Activated naive CD4-positive, alpha-beta T cell treated with anti-CD3 and anti-CD28 coated beads, Interleukin-2, amount 10 ng/mL, durations not matched to agents 7 days and 5 days (primary cell): Measurements from ENCODE around the gene PLPP2.
A peak's percentile ranks its signal among the peaks of the same experiment; 100 is the strongest.

Source experiments
- CTCF ChIA-PET: fragments of 350-600 bp; sonication (Branson Sonifier 250); formaldehyde crosslinking; loops from one replicate; lab custom pipeline; 2021; ENCODE audit warnings: antibody characterized with exemption; lab: Charles Lee
- DNase-seq: peaks from one replicate; pipeline ENCODE4 v3.0.0-alpha.2; 2020
- H3K27ac Mint-ChIP-seq: one replicate; pipeline ENCODE4 v1.8.0; 2021; ENCODE audit warnings: mild to moderate bottlenecking, moderate library complexity, mixed read lengths
- H3K27me3 Mint-ChIP-seq: one replicate; pipeline ENCODE4 v1.8.0; 2021; ENCODE audit warnings: mild to moderate bottlenecking, mixed read lengths
- H3K36me3 Mint-ChIP-seq: one replicate; pipeline ENCODE4 v1.8.0; 2021; ENCODE audit warnings: mixed read lengths
- H3K4me1 Mint-ChIP-seq: one replicate; pipeline ENCODE4 v1.8.0; 2021; ENCODE audit warnings: mixed read lengths
- H3K4me3 Mint-ChIP-seq: one replicate; pipeline ENCODE4 v1.8.0; 2021; ENCODE audit warnings: mild to moderate bottlenecking, moderate library complexity, mixed read lengths
- H3K9me3 Mint-ChIP-seq: one replicate; pipeline ENCODE4 v1.8.0; 2021; ENCODE audit warnings: mixed read lengths

Gene PLPP2

GRCh38 chr19:308471-309205 is 17.4 kb upstream of the PLPP2 start:
- no peak overlapping the region for H3K4me3 Mint-ChIP-seq
- no peaks in the 10 kb centered on the region for H3K4me1 Mint-ChIP-seq
- H3K27me3 Mint-ChIP-seq = no peaks in the 10 kb centered on the region
- H3K36me3 Mint-ChIP-seq = peaks cover 22% of the 10 kb centered on the region
- no peak overlapping the region for H3K27ac Mint-ChIP-seq
- CTCF ChIA-PET = no interaction called here
- no peaks in the 10 kb centered on the region for H3K9me3 Mint-ChIP-seq
- DNase-seq = no peak

GRCh38 chr19:307793-308420 is 16.7 kb upstream of the PLPP2 start:
- CTCF ChIA-PET = no interaction called here
- H3K27me3 Mint-ChIP-seq = no peaks in the 10 kb centered on the region
- peaks cover 22% of the 10 kb centered on the region for H3K36me3 Mint-ChIP-seq
- no peaks in the 10 kb centered on the region for H3K4me1 Mint-ChIP-seq
- H3K4me3 Mint-ChIP-seq = no peak overlapping the region
- H3K27ac Mint-ChIP-seq = no peak overlapping the region
- H3K9me3 Mint-ChIP-seq = no peaks in the 10 kb centered on the region
- DNase-seq = no peak

GRCh38 chr19:307111-307531 is 15.9 kb upstream of the PLPP2 start:
- Mint-ChIP-seq H3K27ac (no peak overlapping the region), H3K4me3 (no peak overlapping the region), H3K27me3 (no peaks in the 10 kb centered on the region), H3K9me3 (no peaks in the 10 kb centered on the region), H3K4me1 (no peaks in the 10 kb centered on the region), H3K36me3 (peaks cover 22% of the 10 kb centered on the region)
- DNase-seq = no peak
- CTCF ChIA-PET = no interaction called here

- Mint-ChIP-seq H3K4me1 (no peaks in the 10 kb centered on the region), H3K4me3 (no peak overlapping the region), H3K9me3 (no peaks in the 10 kb centered on the region), H3K27ac (no peak overlapping the region), H3K27me3 (no peaks in the 10 kb centered on the region), H3K36me3 (peaks cover 21% of the 10 kb centered on the region)
- DNase-seq = no peak
- CTCF ChIA-PET = no interaction called here
These were observed 15.1 kb upstream of the PLPP2 start for GRCh38 chr19:306151-306900.

GRCh38 chr19:305240-306150 is 14.3 kb upstream of the PLPP2 start:
- CTCF ChIA-PET = no interaction called here
- Mint-ChIP-seq H3K4me1 (no peaks in the 10 kb centered on the region), H3K27ac (no peak overlapping the region), H3K27me3 (no peaks in the 10 kb centered on the region), H3K9me3 (no peaks in the 10 kb centered on the region), H3K4me3 (no peak overlapping the region), H3K36me3 (peaks cover 17% of the 10 kb centered on the region)
- DNase-seq = no peak

GRCh38 chr19:296476-297225 is 5.4 kb upstream of the PLPP2 start:
- Mint-ChIP-seq H3K27me3 (peaks cover 51% of the 10 kb centered on the region), H3K27ac (no peak overlapping the region), H3K4me1 (no peaks in the 10 kb centered on the region), H3K36me3 (no peaks in the 10 kb centered on the region), H3K4me3 (no peak overlapping the region), H3K9me3 (no peaks in the 10 kb centered on the region)
- CTCF ChIA-PET = interaction anchor here (1.3 to 1.8 kb wide), 3 partner anchors 17 to 214 kb away, joined by 4 to 5 read pairs (median 4); partner anchors contain the start of gene TPGS1
- DNase-seq = no peak

GRCh38 chr19:295687-296370 is 4.6 kb upstream of the PLPP2 start:
- Mint-ChIP-seq H3K4me3 (no peak overlapping the region), H3K27me3 (peaks cover 52% of the 10 kb centered on the region), H3K9me3 (no peaks in the 10 kb centered on the region), H3K27ac (no peak overlapping the region), H3K4me1 (no peaks in the 10 kb centered on the region), H3K36me3 (no peaks in the 10 kb centered on the region)
- no peak for DNase-seq
- CTCF ChIA-PET = interaction anchor here (1.3 to 1.8 kb wide), 3 partner anchors 18 to 215 kb away, joined by 4 to 5 read pairs (median 4); partner anchors contain the start of gene TPGS1

GRCh38 chr19:294946-295686 is 3.9 kb upstream of the PLPP2 start:
- CTCF ChIA-PET = interaction anchor here (1.3 to 2.0 kb wide), 5 partner anchors 19 to 216 kb away, joined by 3 to 6 read pairs (median 4); partner anchors contain the start of gene TPGS1
- peak; percentile 60 for DNase-seq
- Mint-ChIP-seq H3K27me3 (peaks cover 58% of the 10 kb centered on the region), H3K36me3 (no peaks in the 10 kb centered on the region), H3K4me1 (peaks cover 3% of the 10 kb centered on the region), H3K4me3 (no peak overlapping the region), H3K27ac (no peak overlapping the region), H3K9me3 (no peaks in the 10 kb centered on the region)

- CTCF ChIA-PET = interaction anchor here (1.4 to 2.0 kb wide), 4 partner anchors 19 to 216 kb away, joined by 3 to 6 read pairs (median 4); partner anchors contain the start of gene TPGS1
These were observed 3.2 kb upstream of the PLPP2 start for GRCh38 chr19:294341-294945.

GRCh38 chr19:293436-294110 is 2.4 kb upstream of the PLPP2 start:
- CTCF ChIA-PET = interaction anchor here (2.0 kb wide), 1 partner anchor 217 kb away, joined by 6 read pairs; no protein-coding TSS in a partner anchor
- no peak overlapping the region for H3K4me3 Mint-ChIP-seq
- H3K27ac Mint-ChIP-seq = no peak overlapping the region
- no peaks in the 10 kb centered on the region for H3K9me3 Mint-ChIP-seq
- H3K4me1 Mint-ChIP-seq = peaks cover 5% of the 10 kb centered on the region
- no peaks in the 10 kb centered on the region for H3K36me3 Mint-ChIP-seq
- H3K27me3 Mint-ChIP-seq = peaks cover 74% of the 10 kb centered on the region
- no peak for DNase-seq

More at GRCh38 chr19:294341-294945, 3.2 kb upstream of the PLPP2 start:
- Mint-ChIP-seq H3K4me3 (no peak overlapping the region), H3K36me3 (no peaks in the 10 kb centered on the region), H3K27ac (no peak overlapping the region), H3K4me1 (peaks cover 5% of the 10 kb centered on the region), H3K27me3 (peaks cover 65% of the 10 kb centered on the region), H3K9me3 (no peaks in the 10 kb centered on the region)
- DNase-seq = no peak

GRCh38 chr19:292951-293350 is 1.7 kb upstream of the PLPP2 start:
- no peak overlapping the region for H3K4me3 Mint-ChIP-seq

More at GRCh38 chr19:292951-293350, 1.7 kb upstream of the PLPP2 start:
- peaks cover 5% of the 10 kb centered on the region for H3K4me1 Mint-ChIP-seq
- peak overlapping the region; percentile 4 for H3K27ac Mint-ChIP-seq
- no peaks in the 10 kb centered on the region for H3K36me3 Mint-ChIP-seq
- no peaks in the 10 kb centered on the region for H3K9me3 Mint-ChIP-seq
- H3K27me3 Mint-ChIP-seq = peaks cover 80% of the 10 kb centered on the region
- no peak for DNase-seq
- CTCF ChIA-PET = interaction anchor here (1.0 to 2.0 kb wide), 2 partner anchors 25 to 217 kb away, joined by 4 to 6 read pairs; no protein-coding TSS in a partner anchor
